Measurements from ENCODE around the gene NMT1. TPM values are rescaled to one million over a fixed set of nuclear protein-coding genes. Genes with fewer than 3 reads are reported as not detected.

Gene NMT1
- total and polyA plus RNA-seq, 2 of the 13 experiments (the other 11 are each of a cell fraction or from before 2014, with no cell fraction given), result 75.7 to 142 TPM

DNA sequence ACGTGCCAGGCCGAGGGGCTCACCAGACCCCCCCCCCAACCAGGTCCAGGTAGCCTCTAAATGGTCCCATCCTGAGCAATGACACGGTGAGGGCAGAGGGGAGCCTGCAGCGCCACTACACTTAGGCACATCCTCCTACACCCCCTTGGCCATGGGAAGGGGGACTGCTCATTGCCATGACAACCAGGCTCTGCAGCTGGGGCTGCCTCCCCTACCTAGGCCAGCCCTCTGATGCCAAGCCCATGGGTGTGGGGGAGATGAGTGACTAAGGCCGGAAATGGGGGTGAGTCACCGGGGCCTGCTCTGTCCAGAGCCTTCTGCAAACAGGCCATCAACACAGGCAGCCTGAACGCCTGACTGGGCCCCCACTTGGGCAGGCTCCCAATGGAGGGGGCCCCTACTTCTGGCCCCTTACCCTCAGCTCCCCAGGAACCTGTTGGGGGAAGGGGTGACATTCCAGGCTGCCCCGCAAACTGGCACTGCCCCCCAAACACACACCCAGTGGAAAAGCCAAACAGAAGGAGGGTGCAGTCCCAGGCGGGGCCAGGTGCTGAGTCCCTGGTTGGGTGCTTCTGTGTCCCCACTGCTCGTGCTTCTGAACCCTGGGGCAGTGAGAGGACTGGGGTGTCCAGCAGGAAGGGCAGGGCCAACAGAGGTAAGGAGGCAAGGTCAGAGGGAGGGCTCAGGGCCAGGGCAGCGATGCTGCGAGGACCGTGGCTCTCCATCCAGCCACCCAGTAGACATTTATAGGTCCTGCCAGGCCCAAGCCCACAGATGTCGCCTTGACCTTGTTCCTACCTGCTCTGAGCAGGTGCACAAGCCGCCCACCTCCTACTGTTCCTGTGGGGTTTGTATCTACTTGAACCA is 63.0 kb downstream of the NMT1 start (continued):
- TF ChIP-seq, protein P1, sequence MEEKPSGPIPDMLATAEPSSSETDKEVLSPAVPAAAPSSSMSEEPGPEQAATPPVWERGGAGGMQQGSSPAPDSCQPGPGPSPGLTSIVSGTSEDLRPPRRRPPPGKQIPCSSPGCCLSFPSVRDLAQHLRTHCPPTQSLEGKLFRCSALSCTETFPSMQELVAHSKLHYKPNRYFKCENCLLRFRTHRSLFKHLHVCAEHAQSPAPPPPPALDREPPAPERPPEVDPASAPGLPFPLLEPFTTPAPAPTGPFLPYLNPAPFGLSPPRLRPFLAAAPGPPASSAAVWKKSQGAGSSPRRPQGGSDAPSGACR (CRISPR knock-in tag; IDR thresholded peaks at IDR 0.05), result no peak
- no peak for TF ChIP-seq CHD2 (IDR thresholded peaks at IDR 0.05; ENCODE audit: low read depth, low read length)
- TF ChIP-seq ZNF644 (CRISPR knock-in tag; IDR thresholded peaks at IDR 0.05; ENCODE audit: low read depth), result no peak
- no peak for TF ChIP-seq ZFP90 (CRISPR knock-in tag; IDR thresholded peaks at IDR 0.05; ENCODE audit: borderline replicate concordance)
- TF ChIP-seq FOXJ3 (CRISPR knock-in tag; IDR thresholded peaks at IDR 0.05; ENCODE audit: borderline replicate concordance), result no peak
- TF ChIP-seq ZSCAN22 (CRISPR knock-in tag; IDR thresholded peaks at IDR 0.05), result no peak
- no peak for TF ChIP-seq PCBP2 (optimal IDR thresholded peaks at IDR 0.05; ENCODE audit: low read depth, low read length, poor library complexity, severe bottlenecking)
- peak; percentile 62 for TF ChIP-seq NCOA2 (CRISPR knock-in tag; IDR thresholded peaks at IDR 0.05)
- TF ChIP-seq NFIB (CRISPR knock-in tag; IDR thresholded peaks at IDR 0.05; ENCODE audit: borderline replicate concordance), result no peak
- TF ChIP-seq NRL (CRISPR knock-in tag; IDR thresholded peaks at IDR 0.05; ENCODE audit: borderline replicate concordance), result 0 out of 2 replicates have a peak, but pooled peaks have one; percentile 13
- TF ChIP-seq, protein P2, sequence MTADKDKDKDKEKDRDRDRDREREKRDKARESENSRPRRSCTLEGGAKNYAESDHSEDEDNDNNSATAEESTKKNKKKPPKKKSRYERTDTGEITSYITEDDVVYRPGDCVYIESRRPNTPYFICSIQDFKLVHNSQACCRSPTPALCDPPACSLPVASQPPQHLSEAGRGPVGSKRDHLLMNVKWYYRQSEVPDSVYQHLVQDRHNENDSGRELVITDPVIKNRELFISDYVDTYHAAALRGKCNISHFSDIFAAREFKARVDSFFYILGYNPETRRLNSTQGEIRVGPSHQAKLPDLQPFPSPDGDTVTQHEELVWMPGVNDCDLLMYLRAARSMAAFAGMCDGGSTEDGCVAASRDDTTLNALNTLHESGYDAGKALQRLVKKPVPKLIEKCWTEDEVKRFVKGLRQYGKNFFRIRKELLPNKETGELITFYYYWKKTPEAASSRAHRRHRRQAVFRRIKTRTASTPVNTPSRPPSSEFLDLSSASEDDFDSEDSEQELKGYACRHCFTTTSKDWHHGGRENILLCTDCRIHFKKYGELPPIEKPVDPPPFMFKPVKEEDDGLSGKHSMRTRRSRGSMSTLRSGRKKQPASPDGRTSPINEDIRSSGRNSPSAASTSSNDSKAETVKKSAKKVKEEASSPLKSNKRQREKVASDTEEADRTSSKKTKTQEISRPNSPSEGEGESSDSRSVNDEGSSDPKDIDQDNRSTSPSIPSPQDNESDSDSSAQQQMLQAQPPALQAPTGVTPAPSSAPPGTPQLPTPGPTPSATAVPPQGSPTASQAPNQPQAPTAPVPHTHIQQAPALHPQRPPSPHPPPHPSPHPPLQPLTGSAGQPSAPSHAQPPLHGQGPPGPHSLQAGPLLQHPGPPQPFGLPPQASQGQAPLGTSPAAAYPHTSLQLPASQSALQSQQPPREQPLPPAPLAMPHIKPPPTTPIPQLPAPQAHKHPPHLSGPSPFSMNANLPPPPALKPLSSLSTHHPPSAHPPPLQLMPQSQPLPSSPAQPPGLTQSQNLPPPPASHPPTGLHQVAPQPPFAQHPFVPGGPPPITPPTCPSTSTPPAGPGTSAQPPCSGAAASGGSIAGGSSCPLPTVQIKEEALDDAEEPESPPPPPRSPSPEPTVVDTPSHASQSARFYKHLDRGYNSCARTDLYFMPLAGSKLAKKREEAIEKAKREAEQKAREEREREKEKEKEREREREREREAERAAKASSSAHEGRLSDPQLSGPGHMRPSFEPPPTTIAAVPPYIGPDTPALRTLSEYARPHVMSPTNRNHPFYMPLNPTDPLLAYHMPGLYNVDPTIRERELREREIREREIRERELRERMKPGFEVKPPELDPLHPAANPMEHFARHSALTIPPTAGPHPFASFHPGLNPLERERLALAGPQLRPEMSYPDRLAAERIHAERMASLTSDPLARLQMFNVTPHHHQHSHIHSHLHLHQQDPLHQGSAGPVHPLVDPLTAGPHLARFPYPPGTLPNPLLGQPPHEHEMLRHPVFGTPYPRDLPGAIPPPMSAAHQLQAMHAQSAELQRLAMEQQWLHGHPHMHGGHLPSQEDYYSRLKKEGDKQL (CRISPR knock-in tag; IDR thresholded peaks at IDR 0.05; ENCODE audit: low read depth), result no peak
- TF ChIP-seq, protein P3, sequence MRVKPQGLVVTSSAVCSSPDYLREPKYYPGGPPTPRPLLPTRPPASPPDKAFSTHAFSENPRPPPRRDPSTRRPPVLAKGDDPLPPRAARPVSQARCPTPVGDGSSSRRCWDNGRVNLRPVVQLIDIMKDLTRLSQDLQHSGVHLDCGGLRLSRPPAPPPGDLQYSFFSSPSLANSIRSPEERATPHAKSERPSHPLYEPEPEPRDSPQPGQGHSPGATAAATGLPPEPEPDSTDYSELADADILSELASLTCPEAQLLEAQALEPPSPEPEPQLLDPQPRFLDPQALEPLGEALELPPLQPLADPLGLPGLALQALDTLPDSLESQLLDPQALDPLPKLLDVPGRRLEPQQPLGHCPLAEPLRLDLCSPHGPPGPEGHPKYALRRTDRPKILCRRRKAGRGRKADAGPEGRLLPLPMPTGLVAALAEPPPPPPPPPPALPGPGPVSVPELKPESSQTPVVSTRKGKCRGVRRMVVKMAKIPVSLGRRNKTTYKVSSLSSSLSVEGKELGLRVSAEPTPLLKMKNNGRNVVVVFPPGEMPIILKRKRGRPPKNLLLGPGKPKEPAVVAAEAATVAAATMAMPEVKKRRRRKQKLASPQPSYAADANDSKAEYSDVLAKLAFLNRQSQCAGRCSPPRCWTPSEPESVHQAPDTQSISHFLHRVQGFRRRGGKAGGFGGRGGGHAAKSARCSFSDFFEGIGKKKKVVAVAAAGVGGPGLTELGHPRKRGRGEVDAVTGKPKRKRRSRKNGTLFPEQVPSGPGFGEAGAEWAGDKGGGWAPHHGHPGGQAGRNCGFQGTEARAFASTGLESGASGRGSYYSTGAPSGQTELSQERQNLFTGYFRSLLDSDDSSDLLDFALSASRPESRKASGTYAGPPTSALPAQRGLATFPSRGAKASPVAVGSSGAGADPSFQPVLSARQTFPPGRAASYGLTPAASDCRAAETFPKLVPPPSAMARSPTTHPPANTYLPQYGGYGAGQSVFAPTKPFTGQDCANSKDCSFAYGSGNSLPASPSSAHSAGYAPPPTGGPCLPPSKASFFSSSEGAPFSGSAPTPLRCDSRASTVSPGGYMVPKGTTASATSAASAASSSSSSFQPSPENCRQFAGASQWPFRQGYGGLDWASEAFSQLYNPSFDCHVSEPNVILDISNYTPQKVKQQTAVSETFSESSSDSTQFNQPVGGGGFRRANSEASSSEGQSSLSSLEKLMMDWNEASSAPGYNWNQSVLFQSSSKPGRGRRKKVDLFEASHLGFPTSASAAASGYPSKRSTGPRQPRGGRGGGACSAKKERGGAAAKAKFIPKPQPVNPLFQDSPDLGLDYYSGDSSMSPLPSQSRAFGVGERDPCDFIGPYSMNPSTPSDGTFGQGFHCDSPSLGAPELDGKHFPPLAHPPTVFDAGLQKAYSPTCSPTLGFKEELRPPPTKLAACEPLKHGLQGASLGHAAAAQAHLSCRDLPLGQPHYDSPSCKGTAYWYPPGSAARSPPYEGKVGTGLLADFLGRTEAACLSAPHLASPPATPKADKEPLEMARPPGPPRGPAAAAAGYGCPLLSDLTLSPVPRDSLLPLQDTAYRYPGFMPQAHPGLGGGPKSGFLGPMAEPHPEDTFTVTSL (CRISPR knock-in tag; IDR thresholded peaks at IDR 0.05; ENCODE audit: borderline replicate concordance), result peak; percentile 68; the same call in 1 of the 2 replicates
- no peak for TF ChIP-seq ATF1 (CRISPR knock-in tag; IDR thresholded peaks at IDR 0.05)
- no peak for TF ChIP-seq BCL6 (CRISPR knock-in tag; IDR thresholded peaks at IDR 0.05)
- TF ChIP-seq, protein P4, sequence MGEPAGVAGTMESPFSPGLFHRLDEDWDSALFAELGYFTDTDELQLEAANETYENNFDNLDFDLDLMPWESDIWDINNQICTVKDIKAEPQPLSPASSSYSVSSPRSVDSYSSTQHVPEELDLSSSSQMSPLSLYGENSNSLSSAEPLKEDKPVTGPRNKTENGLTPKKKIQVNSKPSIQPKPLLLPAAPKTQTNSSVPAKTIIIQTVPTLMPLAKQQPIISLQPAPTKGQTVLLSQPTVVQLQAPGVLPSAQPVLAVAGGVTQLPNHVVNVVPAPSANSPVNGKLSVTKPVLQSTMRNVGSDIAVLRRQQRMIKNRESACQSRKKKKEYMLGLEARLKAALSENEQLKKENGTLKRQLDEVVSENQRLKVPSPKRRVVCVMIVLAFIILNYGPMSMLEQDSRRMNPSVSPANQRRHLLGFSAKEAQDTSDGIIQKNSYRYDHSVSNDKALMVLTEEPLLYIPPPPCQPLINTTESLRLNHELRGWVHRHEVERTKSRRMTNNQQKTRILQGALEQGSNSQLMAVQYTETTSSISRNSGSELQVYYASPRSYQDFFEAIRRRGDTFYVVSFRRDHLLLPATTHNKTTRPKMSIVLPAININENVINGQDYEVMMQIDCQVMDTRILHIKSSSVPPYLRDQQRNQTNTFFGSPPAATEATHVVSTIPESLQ (CRISPR knock-in tag; conservative IDR thresholded peaks at IDR 0.05), result no peak

Measured in HepG2 (cell line).